Stimulated activated naive CD8-positive, alpha-beta T cell treated with anti-CD3 and anti-CD28 coated beads, Interleukin-15, amount 100 ng/mL, for 72 hours (primary cell): ENCODE data around the gene PIK3CD.
"Not testable (repeated sequence)": the region's sequence is repeated elsewhere in the genome, so short reads cannot be mapped to it uniquely, and the experiment has no call there.

Source experiments
- ATAC-seq: fragments of 150-1000 bp; cut with Tn5 transposase; 2 replicates; pipeline ENCODE4 v1.10.0; 2021; ENCODE audit warnings: mild to moderate bottlenecking, moderate library complexity
- DNase-seq, 2 donors: peaks; one replicate each; pipeline ENCODE4 v3.0.0; 2021 to 2022
- H3K27ac Mint-ChIP-seq, 2 donors: one replicate each; pipeline ENCODE4 v1.8.0; 2022; ENCODE audit warnings: mild to moderate bottlenecking in 2 of 2, mixed read lengths in 2 of 2, moderate library complexity in 2 of 2
- H3K27me3 Mint-ChIP-seq: one replicate; pipeline ENCODE4 v1.8.0; 2022; ENCODE audit warnings: mixed read lengths
- H3K4me1 Mint-ChIP-seq: one replicate; pipeline ENCODE4 v1.8.0; 2022; ENCODE audit warnings: mild to moderate bottlenecking, mixed read lengths
- H3K4me3 Mint-ChIP-seq, 2 donors: one replicate each; pipeline ENCODE4 v1.8.0; 2022; ENCODE audit warnings: mild to moderate bottlenecking in 2 of 2, mixed read lengths in 2 of 2, moderate library complexity in 1 of 2
- H3K9me3 Mint-ChIP-seq, 2 donors: one replicate each; pipeline ENCODE4 v1.8.0; 2022; ENCODE audit warnings: mixed read lengths in 2 of 2

PIK3CD gene

GRCh38 chr1:9658199-9658598 is 6.7 kb downstream of the PIK3CD start:
- DNase-seq (peak in 1 of 2 donors; percentile 73), ATAC-seq (peak; percentile 55)
- H3K4me3 Mint-ChIP-seq: peak overlapping the region; percentile 96
- peaks cover 92% of the 10 kb centered on the region for H3K4me1 Mint-ChIP-seq
- H3K9me3 Mint-ChIP-seq: no peaks in the 10 kb centered on the region
- H3K27me3 Mint-ChIP-seq: no peaks in the 10 kb centered on the region
- H3K27ac Mint-ChIP-seq: peak overlapping the region; percentile 13 to 77

GRCh38 chr1:9659328-9659727 is 7.8 kb downstream of the PIK3CD start:
- no peaks in the 10 kb centered on the region for H3K27me3 Mint-ChIP-seq
- no peak for ATAC-seq

DNA sequence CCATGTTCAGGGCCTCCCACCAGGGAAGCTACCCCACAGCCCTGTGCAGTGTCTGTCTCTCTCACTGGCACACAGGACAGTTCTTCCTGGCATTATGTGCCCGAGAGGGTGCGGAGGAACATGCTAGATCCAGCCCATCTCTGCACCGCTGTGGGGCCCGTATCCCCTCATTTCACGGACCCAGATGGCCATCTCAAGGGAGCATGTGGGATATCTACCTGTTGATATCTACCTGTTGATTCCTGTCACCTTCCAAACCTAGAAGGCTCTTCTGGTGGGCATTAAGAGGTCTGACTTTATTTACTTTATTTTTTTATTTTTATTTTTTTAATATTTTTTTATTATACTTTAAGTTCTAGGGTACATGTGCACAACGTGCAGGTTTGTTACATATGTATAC is 11.7 kb downstream of the PIK3CD start:
- no peaks in the 10 kb centered on the region for H3K9me3 Mint-ChIP-seq
- H3K27ac Mint-ChIP-seq: no peak overlapping the region
- H3K4me3 Mint-ChIP-seq: peak overlapping the region; percentile 26 to 51
- H3K27me3 Mint-ChIP-seq: no peaks in the 10 kb centered on the region
- ATAC-seq: no peak
- H3K4me1 Mint-ChIP-seq: peaks cover 80% of the 10 kb centered on the region
- DNase-seq: no peak

More at GRCh38 chr1:9659328-9659727, 7.8 kb downstream of the PIK3CD start:
- Mint-ChIP-seq H3K4me3 (peak overlapping the region; percentile 64 to 75), H3K9me3 (no peaks in the 10 kb centered on the region), H3K27ac (peak overlapping the region in 1 of 2 donors; percentile 61), H3K4me1 (peaks cover 94% of the 10 kb centered on the region)
- no peak for DNase-seq

GRCh38 chr1:9665193-9665592 is 13.7 kb downstream of the PIK3CD start:
- H3K9me3 Mint-ChIP-seq: no peaks in the 10 kb centered on the region
- H3K27me3 Mint-ChIP-seq: no peaks in the 10 kb centered on the region
- DNase-seq (no peak), ATAC-seq (no peak)
- H3K4me1 Mint-ChIP-seq: peaks cover 83% of the 10 kb centered on the region
- H3K27ac Mint-ChIP-seq: peak overlapping the region; percentile 42 to 52
- peak overlapping the region; percentile 32 to 53 for H3K4me3 Mint-ChIP-seq

- ATAC-seq (no peak), DNase-seq (no peak)
- H3K27ac Mint-ChIP-seq: peak overlapping the region in 1 of 2 donors; percentile 52
- no peaks in the 10 kb centered on the region for H3K9me3 Mint-ChIP-seq
- no peaks in the 10 kb centered on the region for H3K27me3 Mint-ChIP-seq
- peaks cover 83% of the 10 kb centered on the region for H3K4me1 Mint-ChIP-seq
- peak overlapping the region in 1 of 2 donors; percentile 4 for H3K4me3 Mint-ChIP-seq
Observed at GRCh38 chr1:9668080-9668479, 16.5 kb downstream of the PIK3CD start.

DNA sequence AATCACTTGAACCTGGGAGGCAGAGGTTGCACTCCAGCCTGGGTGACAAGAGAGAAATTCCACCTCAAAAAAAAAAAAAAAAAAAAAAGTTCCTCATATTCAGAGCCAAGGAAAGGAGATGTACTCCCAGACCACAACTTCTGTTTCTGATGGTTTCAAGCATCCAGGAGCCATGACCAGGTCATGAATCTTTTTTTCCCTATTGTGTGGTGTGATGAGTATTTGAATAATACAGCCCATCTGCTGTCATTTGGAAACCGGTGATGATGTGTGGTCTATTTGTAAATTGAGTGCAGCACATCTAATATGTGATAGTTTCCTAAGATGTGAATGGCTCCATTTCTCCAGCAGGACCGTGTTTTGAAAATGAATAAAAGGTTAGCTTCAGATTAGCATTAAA is 18.6 kb downstream of the PIK3CD start:
- H3K27me3 Mint-ChIP-seq: no peaks in the 10 kb centered on the region
- ATAC-seq: peak; percentile 91
- peak overlapping the region; percentile 42 to 93 for H3K27ac Mint-ChIP-seq
- H3K4me3 Mint-ChIP-seq: peak overlapping the region; percentile 33 to 69
- peaks cover 86% of the 10 kb centered on the region for H3K4me1 Mint-ChIP-seq
- no peaks in the 10 kb centered on the region for H3K9me3 Mint-ChIP-seq
- no peak for DNase-seq

DNA sequence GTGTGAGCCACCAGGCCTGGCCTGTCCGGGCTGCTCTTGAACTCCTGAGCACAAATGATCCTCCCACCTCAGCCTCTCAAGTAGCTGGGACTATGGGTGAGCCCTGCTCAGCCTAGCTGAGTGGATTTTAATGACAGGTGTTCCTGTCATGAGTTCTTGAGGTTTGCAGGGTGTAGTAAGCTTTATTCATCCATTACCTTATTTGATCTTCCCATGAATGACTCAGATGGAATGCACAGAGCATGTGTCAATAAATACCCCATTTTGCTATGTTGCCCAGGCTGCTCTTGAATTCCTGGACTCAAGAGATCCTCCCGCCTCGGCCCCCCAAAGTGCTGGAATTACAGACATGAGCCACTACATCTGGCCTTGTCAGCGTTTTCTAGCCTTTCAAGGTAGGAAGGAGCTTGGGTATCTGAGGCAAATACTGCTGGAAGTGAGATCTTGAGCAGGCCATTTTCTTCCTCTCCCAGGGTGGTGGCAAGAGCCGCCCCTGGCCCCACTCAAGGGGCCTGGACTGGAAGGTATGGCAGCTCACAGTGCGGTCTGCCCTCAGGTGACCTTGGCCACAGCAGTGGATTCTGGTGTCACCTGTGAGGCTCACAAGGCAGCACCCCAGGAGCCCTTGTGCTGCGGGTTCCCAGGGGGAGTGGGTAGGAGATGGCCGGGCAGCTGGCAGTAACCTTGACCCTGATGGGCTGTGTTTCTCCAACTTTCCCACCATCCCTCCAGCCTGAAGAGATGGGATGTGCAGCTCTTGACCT is 20.0 kb downstream of the PIK3CD start:
- ATAC-seq: peak; percentile 72
- H3K27me3 Mint-ChIP-seq: no peaks in the 10 kb centered on the region
- no peak for DNase-seq
- peak overlapping the region in 1 of 2 donors; percentile 78 for H3K27ac Mint-ChIP-seq
- peak overlapping the region; percentile 17 to 30 for H3K4me3 Mint-ChIP-seq
- no peaks in the 10 kb centered on the region for H3K9me3 Mint-ChIP-seq
- peaks cover 89% of the 10 kb centered on the region for H3K4me1 Mint-ChIP-seq

DNA sequence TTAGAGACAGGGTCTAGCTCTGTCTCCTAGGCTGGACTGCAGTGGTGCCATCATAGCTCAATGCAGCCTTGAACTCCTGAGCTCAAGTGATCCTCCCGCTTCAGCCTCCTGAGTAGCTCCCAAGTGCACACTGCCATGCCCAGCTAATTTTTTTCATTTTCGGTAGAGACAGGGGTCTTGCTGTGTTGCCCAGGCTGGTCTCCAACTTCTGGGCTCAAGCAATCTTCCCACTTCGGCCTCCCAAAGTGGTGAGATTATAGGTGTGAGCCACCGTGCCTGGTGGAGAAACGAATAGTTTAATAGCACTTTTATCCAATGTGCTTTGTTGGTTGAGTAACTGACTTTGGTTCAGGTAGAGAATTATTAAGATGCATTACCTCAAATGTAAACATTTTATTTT is 20.9 kb downstream of the PIK3CD start:
- no peaks in the 10 kb centered on the region for H3K27me3 Mint-ChIP-seq
- H3K4me3 Mint-ChIP-seq: no peak overlapping the region
- ATAC-seq: no peak
- no peak for DNase-seq
- H3K27ac Mint-ChIP-seq: peak overlapping the region; percentile 54 to 60
- H3K4me1 Mint-ChIP-seq: peaks cover 97% of the 10 kb centered on the region
- H3K9me3 Mint-ChIP-seq: no peaks in the 10 kb centered on the region

DNA sequence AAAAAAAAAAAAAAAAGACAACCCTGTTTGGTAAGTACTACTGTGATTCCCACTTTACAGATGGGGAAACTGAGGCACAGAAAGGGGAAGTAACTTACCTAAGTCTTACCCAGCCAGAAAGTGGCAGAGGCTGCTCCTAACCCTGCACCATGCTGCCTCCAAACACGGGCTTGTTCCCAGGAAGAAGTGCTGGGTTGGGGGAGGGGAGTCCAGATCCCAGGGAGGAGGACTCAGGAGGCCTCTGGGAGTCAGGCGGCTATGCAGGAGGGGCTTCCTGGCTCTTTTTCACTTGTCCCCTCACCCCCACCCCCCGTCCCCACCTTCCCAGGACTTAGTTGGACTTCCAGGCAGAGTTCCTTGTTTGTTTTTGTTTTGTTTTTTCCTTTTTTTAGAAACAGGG is 23.9 kb downstream of the PIK3CD start:
- DNase-seq: no peak
- no peak overlapping the region for H3K27ac Mint-ChIP-seq
- H3K4me3 Mint-ChIP-seq: peak overlapping the region in 1 of 2 donors; percentile 30
- peaks cover 95% of the 10 kb centered on the region for H3K4me1 Mint-ChIP-seq
- no peaks in the 10 kb centered on the region for H3K9me3 Mint-ChIP-seq
- no peak for ATAC-seq
- H3K27me3 Mint-ChIP-seq: no peaks in the 10 kb centered on the region

GRCh38 chr1:9676128-9676527 is 24.6 kb downstream of the PIK3CD start:
- H3K9me3 Mint-ChIP-seq, DNase-seq, H3K27me3 Mint-ChIP-seq, ATAC-seq: not testable (repeated sequence)
- H3K4me3 Mint-ChIP-seq: peak overlapping the region; percentile 21 to 36
- peak overlapping the region; percentile 27 to 77 for H3K27ac Mint-ChIP-seq
- peaks cover 95% of the 10 kb centered on the region for H3K4me1 Mint-ChIP-seq

DNA sequence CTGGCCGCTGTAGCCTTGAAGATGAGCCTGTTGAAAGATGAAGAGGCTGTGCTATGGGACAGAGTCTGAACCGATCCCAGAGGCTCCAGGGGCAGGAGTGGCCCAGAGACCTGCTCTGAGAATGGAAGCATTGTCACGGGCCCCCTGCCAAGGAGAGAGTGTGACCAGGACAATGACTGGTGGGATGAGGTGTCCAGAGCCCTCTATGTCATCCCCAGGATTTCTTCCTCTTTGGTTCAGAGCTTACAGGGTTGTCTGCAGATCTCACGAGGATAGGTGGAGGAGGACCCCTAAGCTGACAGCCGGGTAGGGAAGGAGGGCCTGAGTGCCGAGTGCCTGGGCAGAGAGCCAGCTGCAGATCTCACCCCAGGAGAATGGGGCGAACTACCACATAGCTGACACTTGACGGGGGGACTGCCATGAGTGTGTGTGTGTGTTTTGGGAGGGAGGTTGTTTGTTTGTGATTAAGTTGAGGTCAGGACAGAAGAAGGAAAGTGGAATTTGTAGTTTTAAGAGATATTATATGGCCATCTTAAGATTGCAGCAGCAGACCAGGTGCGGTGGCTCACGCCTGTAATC is 25.4 kb downstream of the PIK3CD start:
- H3K4me1 Mint-ChIP-seq: peaks cover 95% of the 10 kb centered on the region

GRCh38 chr1:9680091-9680490 is 28.6 kb downstream of the PIK3CD start:
- H3K27ac Mint-ChIP-seq: no peak overlapping the region
- H3K4me3 Mint-ChIP-seq: no peak overlapping the region
- ATAC-seq (no peak), DNase-seq (no peak)
- H3K27me3 Mint-ChIP-seq: no peaks in the 10 kb centered on the region
- peaks cover 90% of the 10 kb centered on the region for H3K4me1 Mint-ChIP-seq
- H3K9me3 Mint-ChIP-seq: no peaks in the 10 kb centered on the region

More for the DNA sequence above, 25.4 kb downstream of the PIK3CD start:
- no peaks in the 10 kb centered on the region for H3K27me3 Mint-ChIP-seq
- DNase-seq (no peak), ATAC-seq (peak; percentile 38)
- peak overlapping the region in 1 of 2 donors; percentile 5 for H3K4me3 Mint-ChIP-seq
- peak overlapping the region; percentile 1 to 95 for H3K27ac Mint-ChIP-seq
- no peaks in the 10 kb centered on the region for H3K9me3 Mint-ChIP-seq

- DNase-seq: no peak
- Mint-ChIP-seq H3K4me3 (no peak overlapping the region), H3K9me3 (no peaks in the 10 kb centered on the region), H3K4me1 (peaks cover 88% of the 10 kb centered on the region), H3K27ac (peak overlapping the region; percentile 45 to 46), H3K27me3 (no peaks in the 10 kb centered on the region)
- no peak for ATAC-seq
Observed at GRCh38 chr1:9680828-9681227, 29.3 kb downstream of the PIK3CD start.

- peaks cover 84% of the 10 kb centered on the region for H3K4me1 Mint-ChIP-seq
- no peaks in the 10 kb centered on the region for H3K27me3 Mint-ChIP-seq
- no peak overlapping the region for H3K27ac Mint-ChIP-seq
Observed at GRCh38 chr1:9684801-9685200, 33.3 kb downstream of the PIK3CD start.

GRCh38 chr1:9687120-9687873 is 35.8 kb downstream of the PIK3CD start:
- Mint-ChIP-seq H3K9me3 (no peaks in the 10 kb centered on the region), H3K4me1 (peaks cover 89% of the 10 kb centered on the region), H3K27me3 (no peaks in the 10 kb centered on the region), H3K4me3 (peak overlapping the region; percentile 76 to 87), H3K27ac (peak overlapping the region; percentile 68 to 91)
- ATAC-seq: peak; percentile 61
- DNase-seq: peak; percentile 47 to 71

More at GRCh38 chr1:9684801-9685200, 33.3 kb downstream of the PIK3CD start:
- ATAC-seq (no peak), DNase-seq (no peak)
- no peak overlapping the region for H3K4me3 Mint-ChIP-seq
- H3K9me3 Mint-ChIP-seq: no peaks in the 10 kb centered on the region
